ENCODE data around the gene AGO3. TPM values are rescaled to one million over a fixed set of nuclear protein-coding genes. Genes with fewer than 3 reads are reported as not detected.

The AGO3 gene
- total and polyA plus RNA-seq, 4 donors: 3.0 to 19.5 (median 7.1) TPM

GRCh38 chr1:35939484-35939883 lies 8.6 kb downstream of the AGO3 start:
- TF ChIP-seq REST (IDR thresholded peaks at IDR 0.05): no peak
- TF ChIP-seq ZBTB33 (IDR thresholded peaks at IDR 0.05): no peak
- no peak for TF ChIP-seq SP1 (IDR thresholded peaks at IDR 0.05)
- TF ChIP-seq RXRA (IDR thresholded peaks at IDR 0.05): no peak
- TF ChIP-seq HNF4A (conservative IDR thresholded peaks at IDR 0.05): no peak
- no peak for TF ChIP-seq NR2F2 (IDR thresholded peaks at IDR 0.05)
- TF ChIP-seq GABPA (IDR thresholded peaks at IDR 0.05 in 1 of 2, conservative IDR thresholded peaks at IDR 0.05 in 1 of 2): no peak
- TF ChIP-seq CTCF (IDR thresholded peaks at IDR 0.05; ENCODE audit: low read depth, low read length, missing input control): no peak
- TF ChIP-seq HNF4G (IDR thresholded peaks at IDR 0.05): no peak
- TF ChIP-seq FOXA2 (IDR thresholded peaks at IDR 0.05): no peak
- no peak for TF ChIP-seq YY1 (IDR thresholded peaks at IDR 0.05)
- TF ChIP-seq RAD21 (IDR thresholded peaks at IDR 0.05): no peak
- TF ChIP-seq MAX (IDR thresholded peaks at IDR 0.05): no peak
- no peak for TF ChIP-seq EGR1 (IDR thresholded peaks at IDR 0.05; ENCODE audit: low read depth in 2 of 2)
- no peak for TF ChIP-seq ATF3 (IDR thresholded peaks at IDR 0.05)
- no peak for TF ChIP-seq TAF1 (conservative IDR thresholded peaks at IDR 0.05)
- Histone ChIP-seq H3K4me1 (ENCODE audit: control insufficient read depth in 4 of 4, insufficient read depth in 4 of 4, low read length in 3 of 4) (peaks cover 0 to 5% (median 2%) of the 10 kb centered on the region in 4 donors), H3K4me3 (ENCODE audit: low read depth in 1 of 3, low read length in 3 of 3) (no peak overlapping the region), H3K36me3 (ENCODE audit: control insufficient read depth in 4 of 4, insufficient read depth in 3 of 4, low read depth in 1 of 4, low read length in 3 of 4) (no peaks in the 10 kb centered on the region), H3K9ac (ENCODE audit: low read depth in 1 of 2, low read length in 2 of 2) (no peak overlapping the region), H3K27me3 (ENCODE audit: control insufficient read depth in 4 of 4, insufficient read depth in 4 of 4, low read length in 3 of 4) (no peaks in the 10 kb centered on the region), H3K27ac (ENCODE audit: low read depth in 1 of 2, low read length in 2 of 2) (no peak overlapping the region), H3K9me3 (ENCODE audit: control insufficient read depth in 4 of 4, low read length in 3 of 4) (no peaks in the 10 kb centered on the region)
- DNase-seq (ENCODE audit: low spot score): no peak
- 96% methylated on average over 3 of the region's 3 CpGs for whole genome bisulfite sequencing

- Histone ChIP-seq H3K4me1 (ENCODE audit: control insufficient read depth in 4 of 4, insufficient read depth in 4 of 4, low read length in 3 of 4) (peaks cover 0 to 3% (median 0%) of the 10 kb centered on the region in 4 donors), H3K27me3 (ENCODE audit: control insufficient read depth in 4 of 4, insufficient read depth in 4 of 4, low read length in 3 of 4) (no peaks in the 10 kb centered on the region), H3K36me3 (ENCODE audit: control insufficient read depth in 4 of 4, insufficient read depth in 3 of 4, low read depth in 1 of 4, low read length in 3 of 4) (peaks cover 0 to 3% (median 1%) of the 10 kb centered on the region in 4 donors), H3K9me3 (ENCODE audit: control insufficient read depth in 4 of 4, low read length in 3 of 4) (no peaks in the 10 kb centered on the region), H3K27ac (ENCODE audit: low read depth in 1 of 2, low read length in 2 of 2) (no peak overlapping the region), H3K4me3 (ENCODE audit: low read depth in 1 of 3, low read length in 3 of 3) (no peak overlapping the region), H3K9ac (ENCODE audit: low read depth in 1 of 2, low read length in 2 of 2) (no peak overlapping the region)
- DNase-seq (ENCODE audit: low spot score): no peak
- 73% methylated on average over 2 of the region's 2 CpGs for WGBS
- TF ChIP-seq JUND (IDR thresholded peaks at IDR 0.05) (no peak), ATF3 (IDR thresholded peaks at IDR 0.05) (no peak), EGR1 (IDR thresholded peaks at IDR 0.05; ENCODE audit: low read depth in 2 of 2) (no peak), TAF1 (conservative IDR thresholded peaks at IDR 0.05) (no peak), FOXA1 (IDR thresholded peaks at IDR 0.05) (no peak), ZBTB33 (IDR thresholded peaks at IDR 0.05) (no peak), CTCF (IDR thresholded peaks at IDR 0.05; ENCODE audit: low read depth, low read length, missing input control) (no peak), HNF4A (conservative IDR thresholded peaks at IDR 0.05) (no peak)
These were observed 14.4 kb downstream of the AGO3 start for GRCh38 chr1:35945327-35945726.

All from liver (tissue), 9 donors.